Subcutaneous adipose tissue (tissue), 4 donors: ENCODE data around the gene PROM2. TPM values are rescaled to one million over a fixed set of nuclear protein-coding genes. Genes with fewer than 3 reads are reported as not detected.

ENCODE experiments used
- total RNA-seq, 4 donors: library from RNA; depleted of rRNA; stranded (reverse); fragments of >200 nt; gene quantifications; one replicate each; pipeline ENCODE4 v1.1.0, GENCODE V29; 2016
- TF ChIP-seq, protein P1 (sequence below): fragments of 450-650 bp; IDR thresholded peaks from one replicate; pipeline ENCODE4 v1.5.1; 2016; ENCODE audit warnings: low read depth, mild to moderate bottlenecking, control low read depth, antibody characterized with exemption, moderate library complexity

PROM2 gene
- total RNA-seq, 4 donors from 2014 or later = 0.44 to 1.3 (median 0.84) TPM

- TF ChIP-seq, protein P1, sequence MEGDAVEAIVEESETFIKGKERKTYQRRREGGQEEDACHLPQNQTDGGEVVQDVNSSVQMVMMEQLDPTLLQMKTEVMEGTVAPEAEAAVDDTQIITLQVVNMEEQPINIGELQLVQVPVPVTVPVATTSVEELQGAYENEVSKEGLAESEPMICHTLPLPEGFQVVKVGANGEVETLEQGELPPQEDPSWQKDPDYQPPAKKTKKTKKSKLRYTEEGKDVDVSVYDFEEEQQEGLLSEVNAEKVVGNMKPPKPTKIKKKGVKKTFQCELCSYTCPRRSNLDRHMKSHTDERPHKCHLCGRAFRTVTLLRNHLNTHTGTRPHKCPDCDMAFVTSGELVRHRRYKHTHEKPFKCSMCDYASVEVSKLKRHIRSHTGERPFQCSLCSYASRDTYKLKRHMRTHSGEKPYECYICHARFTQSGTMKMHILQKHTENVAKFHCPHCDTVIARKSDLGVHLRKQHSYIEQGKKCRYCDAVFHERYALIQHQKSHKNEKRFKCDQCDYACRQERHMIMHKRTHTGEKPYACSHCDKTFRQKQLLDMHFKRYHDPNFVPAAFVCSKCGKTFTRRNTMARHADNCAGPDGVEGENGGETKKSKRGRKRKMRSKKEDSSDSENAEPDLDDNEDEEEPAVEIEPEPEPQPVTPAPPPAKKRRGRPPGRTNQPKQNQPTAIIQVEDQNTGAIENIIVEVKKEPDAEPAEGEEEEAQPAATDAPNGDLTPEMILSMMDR = no peak
Measured at GRCh38 chr2:95310651-95311050, 36.4 kb downstream of the PROM2 start.

- TF ChIP-seq, protein P1 = no peak
Measured at GRCh38 chr2:95311815-95312542, 37.7 kb downstream of the PROM2 start.

DNA sequence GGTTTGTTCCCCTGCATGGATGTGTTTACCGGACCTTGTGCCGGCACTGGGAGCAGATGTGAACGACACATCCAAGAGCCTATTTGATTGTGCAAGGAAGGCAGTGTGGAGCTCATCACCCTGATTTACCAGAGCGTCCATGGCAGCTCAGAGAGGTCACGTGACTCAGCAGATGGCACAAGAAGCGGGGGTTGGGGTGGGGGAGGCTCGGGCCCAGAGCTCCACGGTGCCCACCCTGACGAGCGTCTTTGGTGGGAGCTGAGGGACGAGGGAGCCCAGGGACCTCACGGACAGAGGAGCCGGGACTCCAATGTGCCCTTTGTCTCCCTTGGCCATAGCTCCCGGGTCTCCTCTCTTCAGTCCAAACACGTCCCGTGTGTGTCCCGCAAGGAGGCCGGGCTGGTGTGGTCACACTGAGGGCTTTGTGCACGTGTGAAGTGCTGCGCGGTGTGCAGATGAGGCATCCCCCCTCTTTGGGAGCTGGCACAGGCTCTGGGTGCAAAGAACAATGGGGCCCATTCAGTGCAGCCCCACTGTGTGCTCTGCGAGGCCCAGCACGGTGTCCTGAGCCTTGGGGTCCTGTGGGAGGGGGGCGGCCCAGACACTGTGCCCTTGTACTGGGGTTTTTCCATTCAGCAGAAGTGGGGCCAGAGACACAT is 38.4 kb downstream of the PROM2 start:
- TF ChIP-seq, protein P1 = no peak

DNA sequence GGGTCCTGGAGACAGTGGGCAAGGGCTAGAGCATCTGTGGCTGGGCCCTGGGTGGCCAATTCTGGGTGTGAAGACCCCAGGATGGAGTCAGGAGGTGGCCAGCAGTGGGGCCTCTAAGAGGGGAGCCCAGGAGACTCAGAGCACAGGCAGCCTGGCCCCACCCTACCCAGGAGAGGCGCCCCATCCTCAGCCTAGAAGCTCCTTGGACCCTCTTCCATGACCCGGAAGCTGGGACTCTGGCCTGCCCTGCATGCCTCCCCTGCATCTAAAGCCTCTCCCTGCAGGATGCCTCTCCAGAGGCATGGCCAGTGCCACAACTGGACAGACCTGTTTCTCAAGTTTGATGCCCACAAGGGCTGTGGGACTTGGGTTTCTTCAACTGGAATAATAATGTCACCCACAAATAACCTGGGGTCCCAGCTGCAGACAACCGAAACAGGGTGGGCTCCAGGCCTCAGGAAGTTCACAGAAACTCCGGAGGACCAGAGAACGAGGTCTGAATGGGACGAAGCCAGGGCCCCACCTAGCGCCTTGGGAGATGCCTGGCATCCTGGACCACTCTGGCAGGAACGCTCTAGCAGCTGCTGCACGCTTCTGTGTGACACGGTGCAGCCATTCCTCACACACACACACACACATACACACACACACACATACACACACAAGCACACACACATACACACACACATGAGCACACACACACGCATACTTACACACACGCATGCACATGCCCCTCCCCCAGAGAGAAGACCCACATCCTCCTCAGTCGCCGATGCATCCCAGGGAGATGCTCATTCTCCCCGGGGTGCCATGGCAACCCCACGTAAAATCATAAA is 39.3 kb downstream of the PROM2 start:
- TF ChIP-seq, protein P1 = no peak

DNA sequence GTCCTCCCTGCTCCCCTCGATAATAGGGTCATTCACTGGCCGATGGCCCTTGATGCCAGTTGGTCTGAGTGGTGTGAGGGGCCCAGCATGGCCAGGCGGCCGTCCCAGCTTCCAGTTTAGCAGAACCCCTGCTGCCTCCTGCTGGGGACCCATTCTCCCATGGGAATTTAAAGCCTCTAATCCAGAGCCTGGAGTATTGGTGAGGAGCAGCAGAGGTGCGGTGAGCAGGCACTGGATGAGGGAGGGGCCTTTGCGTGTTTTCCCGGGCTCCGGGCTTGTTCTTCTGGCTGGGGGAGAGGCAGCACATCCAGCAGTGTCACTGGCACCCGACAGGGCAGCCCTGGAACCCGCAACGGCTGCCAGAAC is 40.3 kb downstream of the PROM2 start:
- TF ChIP-seq, protein P1 = no peak

- TF ChIP-seq, protein P1 = no peak
Measured at GRCh38 chr2:95314964-95315611, 40.8 kb downstream of the PROM2 start.
